ENCODE data around the gene ELOVL5. TPM values are rescaled to one million over a fixed set of nuclear protein-coding genes. Genes with fewer than 3 reads are reported as not detected.

ELOVL5 gene
- total RNA-seq (100 to 1,000 TPM; 206 to 214 TPM), polyA plus RNA-seq (ENCODE audit: insufficient read depth, low read depth, low replicate concordance) (190 TPM)
- long read RNA-seq, donor 1, transcript ELOVL5-201 (8 exons, 2,827 nt) = major isoform, 60 of 82 reads
- long read RNA-seq, donor 1, partial matches to known transcripts = 19 of 82 reads
- long read RNA-seq, donor 1, other reads (novel, unspliced or antisense) = 0 of 82 reads
- long read RNA-seq, donor 2, transcript ELOVL5-201 (8 exons, 2,827 nt) = major isoform, 44 of 80 reads
- long read RNA-seq, donor 2, partial matches to known transcripts = 30 of 80 reads
- long read RNA-seq, donor 2, other reads (novel, unspliced or antisense) = 0 of 80 reads

DNA sequence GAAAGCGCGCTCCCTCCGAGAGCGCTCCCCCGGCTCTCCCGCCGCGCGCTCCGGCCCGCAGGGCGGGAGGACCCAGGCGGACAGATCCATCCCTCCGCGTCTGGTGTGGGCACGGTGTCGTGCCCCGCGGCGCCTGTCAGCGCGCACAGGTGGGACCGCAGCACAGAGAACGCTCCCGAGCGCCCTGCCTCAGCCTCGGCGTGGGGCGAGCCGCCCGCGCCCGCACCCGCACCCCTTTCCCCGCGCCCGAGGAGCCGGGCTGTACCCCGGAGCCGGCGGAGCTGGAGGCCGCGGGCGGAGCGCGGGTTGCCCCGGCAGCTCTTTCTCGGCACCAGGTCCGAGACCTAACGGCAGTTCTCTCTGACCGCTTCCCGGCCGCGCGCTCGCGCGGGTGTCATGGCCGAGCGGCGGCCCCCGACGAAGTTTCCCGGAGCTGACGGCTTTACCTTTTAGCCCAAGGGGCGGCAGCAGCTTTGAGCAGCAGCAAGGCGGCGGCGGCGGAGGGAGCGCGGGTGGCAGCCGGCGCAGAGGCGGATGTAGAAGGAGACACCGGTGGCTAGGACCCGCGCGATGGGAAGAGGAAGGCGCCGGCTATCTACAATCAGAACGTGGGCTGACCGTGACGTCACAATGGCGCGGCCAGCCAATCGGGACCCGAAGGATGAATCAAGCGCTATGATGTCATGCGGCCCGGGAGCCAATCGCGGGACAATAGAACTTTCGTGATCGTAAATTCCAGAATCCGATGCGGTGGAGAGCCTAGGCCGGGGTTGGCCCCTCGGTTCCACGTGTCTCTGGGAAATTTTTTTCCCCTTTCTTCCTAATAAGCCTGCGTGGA, at the start of gene ELOVL5:
ELOVL5 (minus strand) TSS at position 580 of the 838 bp plus-strand sequence. CDS start 53,251 bp downstream, outside the sequence.
- 0 to 1% methylated on average over 24 to 77 of the region's 101 CpGs for WGBS, 2 donors
- intact Hi-C loops (cut with DNase I; ENCODE audit: low total_unique reads) = no loop called here

GRCh38 chr6:53397283-53397682, 48.5 kb upstream of the ELOVL5 start:
- intact Hi-C loops (cut with DNase I; ENCODE audit: low total_unique reads) = no loop called here
- no peaks in the 10 kb centered on the region for H3K36me3 ChIP-seq (ENCODE audit: low read depth, missing control alignments)
- TF ChIP-seq POLR2A (IDR thresholded peaks at IDR 0.05) = no peak
- TF ChIP-seq CTCF (IDR thresholded peaks at IDR 0.05) = no peak
- DNase-seq = no peak
- H3K27me3 ChIP-seq = no peaks in the 10 kb centered on the region
- WGBS, 2 donors = 60 to 75% methylated on average over 3 of the region's 3 CpGs
- H3K27ac ChIP-seq = no peak overlapping the region
- no peaks in the 10 kb centered on the region for H3K4me1 ChIP-seq
- no peaks in the 10 kb centered on the region for H3K9me3 ChIP-seq
- H3K4me3 ChIP-seq = no peak overlapping the region

More for the DNA sequence above, at the start of gene ELOVL5:
- Histone ChIP-seq H3K4me1 (peaks cover 23% of the 10 kb centered on the region), H3K9me3 (no peaks in the 10 kb centered on the region), H3K27ac (peak within 1 kb of the TSS; percentile 100), H3K36me3 (ENCODE audit: low read depth, missing control alignments) (no peaks in the 10 kb centered on the region), H3K27me3 (no peaks in the 10 kb centered on the region), H3K4me3 (peak within 1 kb of the TSS; percentile 96 to 99)
- DNase-seq = peak; percentile 100
- TF ChIP-seq CTCF (IDR thresholded peaks at IDR 0.05) (no peak), POLR2A (IDR thresholded peaks at IDR 0.05) (peak; percentile 91)

DNA sequence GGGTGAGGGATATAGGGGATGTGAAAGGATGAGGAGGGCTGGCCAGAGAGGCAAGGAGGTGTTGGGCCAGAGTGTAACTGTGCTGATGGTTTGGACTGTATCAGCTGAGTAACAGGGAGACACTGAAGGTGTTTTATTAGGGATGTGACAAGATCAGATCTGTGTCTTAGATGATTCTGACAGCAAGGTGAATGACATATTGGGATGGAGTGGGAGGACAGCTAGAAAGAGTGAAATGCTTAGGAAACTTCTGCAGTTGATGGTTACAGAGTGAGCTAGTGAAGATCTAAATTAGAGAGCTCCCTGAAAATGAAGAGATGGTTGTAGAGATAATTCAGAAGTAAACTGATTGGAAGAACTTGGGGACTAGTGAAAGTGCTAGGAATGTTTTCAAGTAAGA, 47.2 kb upstream of the ELOVL5 start:
- H3K27me3 ChIP-seq = no peaks in the 10 kb centered on the region
- TF ChIP-seq POLR2A (IDR thresholded peaks at IDR 0.05) (no peak), CTCF (IDR thresholded peaks at IDR 0.05) (no peak)
- H3K9me3 ChIP-seq = no peaks in the 10 kb centered on the region
- DNase-seq = no peak
- no peak overlapping the region for H3K27ac ChIP-seq
- intact Hi-C loops (cut with DNase I; ENCODE audit: low total_unique reads) = no loop called here
- no peaks in the 10 kb centered on the region for H3K36me3 ChIP-seq (ENCODE audit: low read depth, missing control alignments)
- H3K4me3 ChIP-seq = no peak overlapping the region
- H3K4me1 ChIP-seq = no peaks in the 10 kb centered on the region

DNA sequence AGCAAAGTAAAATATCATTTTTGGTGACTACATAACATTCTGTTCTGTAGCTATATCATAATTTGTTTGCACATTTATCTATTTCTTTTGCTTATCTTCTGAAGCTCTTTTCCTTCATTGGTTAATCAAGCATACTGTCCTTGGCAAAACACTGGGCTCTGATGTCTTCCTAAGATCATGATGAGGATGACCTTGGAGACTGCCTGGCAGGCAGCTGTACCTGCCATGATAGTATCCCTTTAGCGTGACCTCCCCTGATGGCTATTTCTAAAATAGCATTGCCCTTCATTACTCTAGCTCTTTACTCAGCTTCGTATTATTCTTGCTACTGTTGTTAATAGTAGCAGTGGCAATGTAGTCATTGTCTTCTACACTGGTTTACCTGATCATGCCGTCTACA, 46.0 kb upstream of the ELOVL5 start:
- Histone ChIP-seq H3K27me3 (no peaks in the 10 kb centered on the region), H3K4me3 (no peak overlapping the region), H3K27ac (no peak overlapping the region), H3K4me1 (no peaks in the 10 kb centered on the region), H3K36me3 (ENCODE audit: low read depth, missing control alignments) (no peaks in the 10 kb centered on the region), H3K9me3 (no peaks in the 10 kb centered on the region)
- intact Hi-C loops (cut with DNase I; ENCODE audit: low total_unique reads) = no loop called here
- no peak for DNase-seq
- TF ChIP-seq POLR2A (IDR thresholded peaks at IDR 0.05) (no peak), CTCF (IDR thresholded peaks at IDR 0.05) (no peak)
- WGBS, 2 donors = 68 to 79% methylated on average over 3 of the region's 3 CpGs

All from testis (tissue), 5 donors.